ENCODE results near the gene PRKN.

Gene PRKN

GRCh38 chr6:161379834-161380582 lies 1347.6 kb downstream of the PRKN start:
- DNase-seq = no peak

- no peak for DNase-seq
Measured at GRCh38 chr6:161378115-161378514, 1349.5 kb downstream of the PRKN start.

GRCh38 chr6:161377116-161377515 lies 1350.5 kb downstream of the PRKN start:
- DNase-seq = no peak

- DNase-seq = no peak
Measured at GRCh38 chr6:161376367-161376766, 1351.2 kb downstream of the PRKN start.

GRCh38 chr6:161374971-161375873 lies 1352.3 kb downstream of the PRKN start:
- DNase-seq = peak; percentile 58

DNA sequence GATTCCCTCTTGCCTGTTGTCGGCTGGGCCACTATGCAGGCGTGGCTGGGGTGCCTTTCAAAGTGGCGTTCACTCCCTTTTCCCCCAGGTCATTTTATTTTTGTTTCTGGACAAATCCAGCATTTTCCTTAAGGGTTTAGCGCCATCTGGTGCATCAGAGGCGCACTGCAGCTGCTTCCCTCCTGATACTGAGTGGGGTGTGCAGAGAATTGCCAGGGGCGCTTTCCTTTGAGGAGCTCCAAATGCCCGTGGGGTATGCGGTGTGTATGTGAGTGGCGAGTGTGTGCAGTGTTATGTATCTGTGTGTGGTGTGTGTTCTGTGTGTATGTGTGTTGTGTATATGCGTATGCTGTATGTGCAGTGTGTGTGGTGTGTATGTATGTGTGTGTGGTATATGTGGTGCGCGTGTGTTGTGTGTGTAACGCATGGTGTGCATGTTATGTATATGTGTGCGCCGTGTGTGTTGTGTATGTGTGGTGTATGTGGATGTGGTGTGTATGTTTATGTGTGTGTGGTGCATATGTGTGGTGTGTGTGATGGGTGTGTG lies 1353.6 kb downstream of the PRKN start:
- DNase-seq = peak; percentile 25

DNA sequence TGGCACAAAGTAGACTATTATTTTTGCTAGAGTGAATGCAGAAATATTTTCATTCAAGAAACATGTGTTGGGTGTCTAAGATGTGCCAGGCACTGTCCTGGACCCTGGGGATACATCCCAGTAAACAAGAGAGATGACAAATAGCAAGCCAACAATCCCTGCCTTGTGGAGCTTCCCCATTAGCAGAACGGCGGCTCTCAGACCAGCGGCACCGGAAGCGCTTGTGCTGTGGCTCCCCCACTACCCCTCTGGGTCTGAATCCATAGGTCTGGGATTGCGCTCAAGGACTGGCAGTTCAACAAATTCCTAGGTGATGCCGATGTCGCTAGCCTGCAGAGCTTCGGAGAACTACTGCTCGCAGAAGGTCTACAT lies 1355.2 kb downstream of the PRKN start:
- no peak for DNase-seq

DNA sequence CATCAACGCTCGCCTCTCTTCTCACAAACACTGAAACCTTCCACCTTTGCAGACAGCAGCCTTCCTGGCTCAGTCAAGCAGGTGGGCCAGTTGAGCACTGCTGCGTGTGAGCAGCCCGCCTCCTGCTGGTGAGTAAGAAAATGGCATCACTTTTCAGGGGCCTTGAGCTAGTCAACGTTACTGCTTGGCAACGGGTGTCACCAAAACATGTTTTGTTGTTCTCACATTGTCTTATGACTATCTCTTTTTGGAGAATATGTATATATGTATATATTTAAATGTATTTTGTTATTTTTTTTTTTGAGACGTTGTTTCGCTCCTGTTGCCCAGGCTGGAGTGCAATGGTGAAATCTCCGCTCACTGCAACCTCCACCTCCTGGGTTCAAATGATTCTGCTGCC lies 1356.7 kb downstream of the PRKN start:
- peak; percentile 48 for DNase-seq

- DNase-seq = no peak
Measured at GRCh38 chr6:161369339-161369738, 1358.2 kb downstream of the PRKN start.

GRCh38 chr6:161368514-161368913 lies 1359.1 kb downstream of the PRKN start:
- DNase-seq = no peak

DNA sequence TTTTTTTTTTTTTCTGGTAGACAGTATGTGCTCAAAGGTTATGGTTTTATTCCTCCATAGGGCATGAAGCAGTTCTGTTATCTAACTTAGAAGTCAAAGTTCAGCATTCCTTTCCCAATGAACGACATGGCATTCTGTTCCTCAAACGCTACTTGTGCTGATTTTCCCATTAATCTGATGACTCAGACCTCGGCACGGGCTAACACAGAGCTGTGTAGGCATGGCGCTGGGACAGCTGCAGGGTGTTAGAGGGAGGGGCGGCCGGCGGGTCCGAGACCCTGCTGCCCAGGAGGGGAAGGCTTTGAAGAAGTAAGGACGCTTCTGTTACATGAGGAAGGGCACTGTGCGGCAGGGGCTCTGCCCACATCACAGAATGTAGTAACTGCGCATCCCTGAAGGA lies 1360.1 kb downstream of the PRKN start:
- DNase-seq = no peak

DNA sequence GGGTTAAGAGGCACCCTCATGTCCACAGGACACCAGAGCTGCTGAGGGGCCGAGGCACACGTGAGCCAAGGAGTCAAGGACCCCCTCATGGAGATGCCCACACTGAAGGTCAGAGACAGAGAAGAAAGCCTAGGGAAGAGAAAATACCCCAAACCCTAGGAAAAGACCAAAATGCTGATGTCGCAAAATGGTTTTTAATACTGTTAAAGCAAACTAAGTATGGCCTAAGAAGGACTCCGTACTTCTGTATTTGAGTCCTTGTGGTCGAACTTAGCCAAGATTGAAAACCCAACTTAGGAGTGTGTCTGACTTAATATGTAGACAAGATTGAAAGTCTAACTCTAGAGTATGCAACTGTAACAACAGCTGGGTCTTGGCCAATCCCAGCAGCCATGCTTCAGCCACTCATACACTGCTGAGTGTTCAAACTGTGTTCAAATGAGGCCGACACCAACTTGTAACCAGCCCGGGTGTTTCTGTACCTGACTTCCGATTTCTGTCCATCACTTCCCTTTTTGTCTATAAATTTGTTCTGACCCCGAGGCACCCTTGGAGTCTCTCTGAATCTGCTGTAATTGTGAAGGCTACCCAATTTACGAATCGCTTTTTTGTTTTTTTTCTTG lies 1361.2 kb downstream of the PRKN start:
- no peak for DNase-seq

GRCh38 chr6:161365633-161366032 lies 1361.9 kb downstream of the PRKN start:
- no peak for DNase-seq

- DNase-seq = no peak
Measured at GRCh38 chr6:161363286-161363685, 1364.3 kb downstream of the PRKN start.

- DNase-seq = no peak
Measured at GRCh38 chr6:161362266-161362665, 1365.3 kb downstream of the PRKN start.

DNA sequence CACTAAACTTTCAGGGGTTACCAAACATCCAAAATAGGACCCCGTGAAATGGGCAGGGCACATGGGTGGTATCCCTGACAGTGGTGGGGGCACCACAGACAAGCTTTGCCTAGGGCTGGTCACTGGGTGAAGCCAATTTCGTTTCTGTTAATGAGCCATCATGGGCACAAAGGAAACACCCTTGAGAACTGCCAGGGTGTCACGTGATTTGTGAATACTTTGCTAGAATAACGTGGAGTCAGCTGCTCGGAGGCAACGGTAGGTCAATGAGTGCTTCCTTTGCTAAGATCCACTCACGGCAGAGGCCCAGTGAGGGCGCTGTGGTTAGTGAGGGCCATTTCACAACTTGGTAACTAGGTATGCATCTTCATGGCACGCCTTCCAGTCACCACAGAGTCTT lies 1366.0 kb downstream of the PRKN start:
- no peak for DNase-seq

- no peak for DNase-seq
Measured at GRCh38 chr6:161360520-161360919, 1367.0 kb downstream of the PRKN start.

DNA sequence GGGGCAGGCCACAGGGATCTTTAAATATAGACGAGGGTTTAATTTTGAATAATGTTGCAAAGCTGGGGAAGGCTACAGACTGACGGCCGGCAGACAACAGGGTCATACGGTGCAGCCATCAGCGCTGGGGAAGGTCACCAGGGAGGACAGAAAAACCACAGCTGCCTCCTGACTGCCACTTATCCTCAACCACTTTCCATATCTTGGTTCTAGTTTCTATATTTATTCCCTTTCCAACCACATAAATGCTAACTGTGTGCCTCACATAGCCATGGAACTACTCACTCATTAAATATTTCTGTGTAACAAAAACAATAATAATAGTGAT lies 1368.0 kb downstream of the PRKN start:
- DNase-seq = no peak

GRCh38 chr6:161356167-161356854 lies 1371.3 kb downstream of the PRKN start:
- DNase-seq = no peak

GRCh38 chr6:161355696-161356095 lies 1371.9 kb downstream of the PRKN start:
- no peak for DNase-seq

GRCh38 chr6:161354956-161355355 lies 1372.6 kb downstream of the PRKN start:
- no peak for DNase-seq

DNA sequence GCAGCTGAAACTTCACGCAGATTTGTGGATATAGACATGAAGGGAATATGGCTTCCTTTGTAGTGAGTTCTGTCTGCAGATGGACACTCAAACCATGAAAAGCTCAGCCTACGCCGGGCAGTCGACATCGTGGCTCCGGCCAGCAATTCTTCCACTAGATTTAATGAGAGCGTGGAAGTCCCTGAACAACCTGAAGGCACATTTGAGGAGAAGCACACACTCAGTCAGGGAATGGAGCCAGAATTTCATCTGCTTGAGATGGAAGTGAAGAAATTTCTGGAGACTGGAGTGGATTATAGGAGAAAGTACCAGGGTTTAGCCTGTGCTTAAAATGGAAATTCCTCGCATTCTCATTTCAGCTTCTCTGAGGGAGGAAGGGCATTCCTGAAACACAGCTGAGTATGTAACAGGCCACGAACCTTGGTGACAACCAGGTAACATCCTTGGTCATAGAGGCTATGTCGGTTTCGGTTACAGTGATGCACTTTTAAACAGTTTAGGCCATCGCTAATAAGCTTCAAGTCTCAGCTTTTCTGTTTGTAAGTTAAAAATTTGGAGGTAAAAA lies 1373.2 kb downstream of the PRKN start:
- DNase-seq = no peak

- no peak for DNase-seq
Measured at GRCh38 chr6:161353208-161353613, 1374.4 kb downstream of the PRKN start.

Measured in DMS79 treated with DMSO at 0.1 percent for 48 hours (cell line).